ENCODE results near the gene TRIM59.

The TRIM59 gene

GRCh38 chr3:160402221-160403027, 47.2 kb downstream of the TRIM59 start:
- no peak for DNase-seq (ENCODE audit: low read depth)

- DNase-seq (ENCODE audit: low read depth) = no peak
These were observed 48.1 kb downstream of the TRIM59 start for GRCh38 chr3:160401291-160402095.

GRCh38 chr3:160400702-160401150, 48.9 kb downstream of the TRIM59 start:
- no peak for DNase-seq (ENCODE audit: low read depth)

GRCh38 chr3:160400030-160400701, 49.4 kb downstream of the TRIM59 start:
- no peak for DNase-seq (ENCODE audit: low read depth)

GRCh38 chr3:160399125-160400029, 50.2 kb downstream of the TRIM59 start, which contains the start of the genes IFT80 and SMC4:
TSS of gene IFT80 (minus strand) at chr3:160399225. CDS start at chr3:160384600, 14,625 bp downstream.
TSS of gene SMC4 (plus strand) at chr3:160399650. CDS start at chr3:160400827, 1,177 bp downstream.
- peak; percentile 92 for DNase-seq (ENCODE audit: low read depth)

GRCh38 chr3:160398820-160399124, 50.8 kb downstream of the TRIM59 start:
- no peak for DNase-seq (ENCODE audit: low read depth)

GRCh38 chr3:160395297-160395696, 54.3 kb downstream of the TRIM59 start:
- DNase-seq (ENCODE audit: low read depth) = peak; percentile 61

GRCh38 chr3:160394009-160394392, 55.6 kb downstream of the TRIM59 start:
- no peak for DNase-seq (ENCODE audit: low read depth)

- DNase-seq (ENCODE audit: low read depth) = no peak
These were observed 56.1 kb downstream of the TRIM59 start for GRCh38 chr3:160393346-160394008.

- no peak for DNase-seq (ENCODE audit: low read depth)
These were observed 56.8 kb downstream of the TRIM59 start for GRCh38 chr3:160392798-160393197.

GRCh38 chr3:160390565-160391138, 58.9 kb downstream of the TRIM59 start:
- no peak for DNase-seq (ENCODE audit: low read depth)

Data from GM04504 (cell line).